ENCODE data around the gene EYS. TPM values are rescaled to one million over a fixed set of nuclear protein-coding genes. Genes with fewer than 3 reads are reported as not detected.

The EYS gene
- total RNA-seq, 1 experiment from 2014 or later: not detected

DNA sequence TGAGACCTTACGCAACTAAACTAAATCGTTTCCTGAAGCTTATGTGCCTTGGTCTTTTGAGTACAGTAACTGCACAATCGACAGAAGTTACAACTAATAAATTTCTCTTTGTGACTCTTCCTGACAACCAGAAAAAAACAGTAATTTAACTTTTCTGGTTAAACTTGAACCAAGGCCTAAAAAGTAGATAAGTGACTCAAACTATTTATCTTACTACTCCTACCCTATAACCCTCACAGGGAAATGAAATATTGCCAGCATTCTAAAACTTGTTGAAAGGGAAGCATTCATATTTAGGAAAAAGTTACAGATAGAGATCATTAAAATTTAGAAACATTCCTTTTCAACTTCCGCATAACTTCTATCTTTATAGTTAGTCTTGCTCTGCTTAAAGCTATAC is 1034.4 kb downstream of the EYS start:
- Histone ChIP-seq H4K91ac (ENCODE audit: insufficient read length, low read depth, low read length) (no peak overlapping the region), H3K14ac (ENCODE audit: insufficient read depth, low read length) (no peak overlapping the region), H3T11ph (ENCODE audit: low read length) (no peak overlapping the region), H4K20me1 (ENCODE audit: control insufficient read depth, insufficient read depth, insufficient read length) (no peaks in the 10 kb centered on the region), H3K56ac (ENCODE audit: insufficient read length, low read depth, low read length) (no peak overlapping the region), H2BK5ac (ENCODE audit: insufficient read length, low read length) (no peak overlapping the region), H2AFZ (ENCODE audit: low read length) (no peak overlapping the region), H3K79me2 (ENCODE audit: insufficient read depth, low read length) (no peaks in the 10 kb centered on the region), H4K8ac (replicated peaks; ENCODE audit: insufficient read length, low read depth, low read length) (no peak overlapping the region), H2BK20ac (ENCODE audit: low read depth, low read length, poor library complexity, severe bottlenecking) (no peak overlapping the region), H3K27ac (ENCODE audit: insufficient read length, low read depth, low read length) (no peak overlapping the region), H3K18ac (ENCODE audit: insufficient read length, low read depth, low read length) (no peak overlapping the region), H3K9ac (ENCODE audit: extremely low read depth, insufficient read length, low read length) (no peak overlapping the region), H3K4me1 (ENCODE audit: insufficient read depth, low read length) (no peaks in the 10 kb centered on the region), H4K5ac (ENCODE audit: insufficient read length, low read depth, low read length) (no peak overlapping the region), H3K27me3 (ENCODE audit: insufficient read depth, low read length) (peaks cover 15% of the 10 kb centered on the region; the same call in 1 of the 2 replicates), H2BK120ac (ENCODE audit: low read depth, low read length, poor library complexity, severe bottlenecking) (no peak overlapping the region), H2AK5ac (ENCODE audit: insufficient read length, low read length) (no peak overlapping the region), H2BK15ac (ENCODE audit: low read depth, low read length) (no peak overlapping the region), H3K4me2 (ENCODE audit: insufficient read depth, insufficient read length, low read length) (no peak overlapping the region), H2BK12ac (ENCODE audit: insufficient read length, low read depth, low read length) (no peak overlapping the region), H3K23ac (ENCODE audit: insufficient read length, low read depth, low read length) (no peak overlapping the region), H3K79me1 (ENCODE audit: insufficient read depth, low read depth, low read length, poor library complexity, severe bottlenecking) (no peaks in the 10 kb centered on the region), H3K23me2 (ENCODE audit: insufficient read length, low read depth, low read length, poor library complexity, severe bottlenecking) (no peaks in the 10 kb centered on the region), H3K9me3 (ENCODE audit: control insufficient read depth, low read depth, low read length) (no peaks in the 10 kb centered on the region), H3K4ac (ENCODE audit: low read depth, low read length) (no peak overlapping the region)
- WGBS (ENCODE audit: extremely low coverage, insufficient read length, low lambda C conversion rate): no CpG with 5 or more reads among the region's 4 CpGs
- no peak overlapping the region for H3K27ac Mint-ChIP-seq
- no peaks in the 10 kb centered on the region for H3K36me3 Mint-ChIP-seq (ENCODE audit: insufficient read depth in 1 of 3, low read depth in 3 of 3)
- no peak overlapping the region for H3K4me3 Mint-ChIP-seq
- peaks cover 0 to 5% of the 10 kb centered on the region in 2 experiments; a peak in 1 of 5 replicates for H3K9me3 Mint-ChIP-seq
- peaks cover 72% of the 10 kb centered on the region for H3K27me3 Mint-ChIP-seq (ENCODE audit: low read depth)
- TF ChIP-seq, protein P1, sequence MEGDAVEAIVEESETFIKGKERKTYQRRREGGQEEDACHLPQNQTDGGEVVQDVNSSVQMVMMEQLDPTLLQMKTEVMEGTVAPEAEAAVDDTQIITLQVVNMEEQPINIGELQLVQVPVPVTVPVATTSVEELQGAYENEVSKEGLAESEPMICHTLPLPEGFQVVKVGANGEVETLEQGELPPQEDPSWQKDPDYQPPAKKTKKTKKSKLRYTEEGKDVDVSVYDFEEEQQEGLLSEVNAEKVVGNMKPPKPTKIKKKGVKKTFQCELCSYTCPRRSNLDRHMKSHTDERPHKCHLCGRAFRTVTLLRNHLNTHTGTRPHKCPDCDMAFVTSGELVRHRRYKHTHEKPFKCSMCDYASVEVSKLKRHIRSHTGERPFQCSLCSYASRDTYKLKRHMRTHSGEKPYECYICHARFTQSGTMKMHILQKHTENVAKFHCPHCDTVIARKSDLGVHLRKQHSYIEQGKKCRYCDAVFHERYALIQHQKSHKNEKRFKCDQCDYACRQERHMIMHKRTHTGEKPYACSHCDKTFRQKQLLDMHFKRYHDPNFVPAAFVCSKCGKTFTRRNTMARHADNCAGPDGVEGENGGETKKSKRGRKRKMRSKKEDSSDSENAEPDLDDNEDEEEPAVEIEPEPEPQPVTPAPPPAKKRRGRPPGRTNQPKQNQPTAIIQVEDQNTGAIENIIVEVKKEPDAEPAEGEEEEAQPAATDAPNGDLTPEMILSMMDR (conservative IDR thresholded peaks at IDR 0.05): no peak
- no peak for DNase-seq
- peaks cover 5% of the 10 kb centered on the region in 2 experiments; a peak in 3 of 4 replicates for H3K4me1 Mint-ChIP-seq
